ENCODE data around the gene TNFSF13B. TPM values are rescaled to one million over a fixed set of nuclear protein-coding genes. Genes with fewer than 3 reads are reported as not detected.

TNFSF13B gene
- total and polyA plus RNA-seq, 10 of the 15 experiments (the other 5 are each of a cell fraction or from before 2014, with no cell fraction given) = 11.0 to 64.2 (median 17.0) TPM

GRCh38 chr13:108230377-108230776 lies 39.1 kb upstream of the TNFSF13B start:
- intact Hi-C loops (cut with micrococcal nuclease; ENCODE audit: unreplicated experiment) (no loop called here), in situ Hi-C loops (cut with MboI) (no loop called here)
- no peak overlapping the region for H2AFZ ChIP-seq (ENCODE audit: control insufficient read depth, low read depth, low read length)
- no peak for DNase-seq (ENCODE audit: low read depth, low spot score)
- H3K4me3 ChIP-seq = no peak overlapping the region
- peaks cover 7% of the 10 kb centered on the region for H3K4me1 ChIP-seq (ENCODE audit: control insufficient read depth, insufficient read depth, low read length)
- no TSS peak for BruUV-seq (replicated peaks)
- H4K20me1 ChIP-seq (ENCODE audit: control insufficient read depth, insufficient read depth) = no peaks in the 10 kb centered on the region
- H3K27ac ChIP-seq (ENCODE audit: control insufficient read depth, insufficient read depth) = no peak overlapping the region
- no peak for FAIRE-seq
- ChIA-PET SMC1A (ENCODE audit: uncharacterized antibody, unreplicated experiment) (interaction anchor here (0.6 to 3.3 kb wide), 7 partner anchors 27 to 278 kb away, joined by 3 to 14 read pairs (median 4); partner anchors contain the start of gene TNFSF13B), POLR2A (no interaction called here), RAD21 (ENCODE audit: unreplicated experiment) (interaction anchor here (1.3 to 2.1 kb wide), 2 partner anchors 9 to 39 kb away, joined by 4 to 5 read pairs; no protein-coding TSS in a partner anchor), CTCF (interaction anchor here (1.4 to 3.5 kb wide), 2 partner anchors 39 to 278 kb away, joined by 6 to 11 read pairs; partner anchors contain the start of gene TNFSF13B)
- no peak overlapping the region for H3K9ac ChIP-seq (ENCODE audit: control insufficient read depth, insufficient read depth, low read length)
- peaks cover 0 to 4% of the 10 kb centered on the region in 2 experiments; a peak in 1 of 4 replicates for H3K36me3 ChIP-seq (ENCODE audit: control insufficient read depth in 2 of 2, insufficient read depth in 2 of 2, low read length in 1 of 2)
- H3K79me2 ChIP-seq (ENCODE audit: control insufficient read depth, insufficient read depth, low read length) = peaks cover 20% of the 10 kb centered on the region
- ATAC-seq = no peak
- no peak overlapping the region for H3K4me2 ChIP-seq (ENCODE audit: control insufficient read depth, insufficient read depth)
- H3K9me3 ChIP-seq (replicated peaks; ENCODE audit: control insufficient read depth, insufficient read depth, low read length) = no peaks in the 10 kb centered on the region
- no peaks in the 10 kb centered on the region for H3K27me3 ChIP-seq (replicated peaks in 1 of 2; ENCODE audit: control insufficient read depth in 2 of 2, insufficient read depth in 2 of 2, low read length in 1 of 2)
- no peak for TF ChIP-seq KAT2A (conservative IDR thresholded peaks at IDR 0.05; ENCODE audit: control insufficient read depth, low read depth, low read length)
- TF ChIP-seq YBX1 (IDR thresholded peaks at IDR 0.05) = no peak
- no peak for TF ChIP-seq IRF3 (IDR thresholded peaks at IDR 0.05)
- no peak for TF ChIP-seq ETV6 (conservative IDR thresholded peaks at IDR 0.05 in 1 of 2, IDR thresholded peaks at IDR 0.05 in 1 of 2; ENCODE audit: borderline replicate concordance in 1 of 2, low read depth in 1 of 2)
- TF ChIP-seq PAX8 (IDR thresholded peaks at IDR 0.05) = no peak
- TF ChIP-seq MXI1 (IDR thresholded peaks at IDR 0.05; ENCODE audit: low read depth, low read length) = no peak
- TF ChIP-seq KDM1A (IDR thresholded peaks at IDR 0.05; ENCODE audit: borderline replicate concordance) = no peak
- TF ChIP-seq FOXM1 (IDR thresholded peaks at IDR 0.05; ENCODE audit: low read depth, low read length) = no peak
- TF ChIP-seq ASH2L (IDR thresholded peaks at IDR 0.05; ENCODE audit: borderline replicate concordance, low read depth) = no peak
- no peak for TF ChIP-seq REST (IDR thresholded peaks at IDR 0.05; ENCODE audit: low read depth, low read length)
- TF ChIP-seq, protein P1, sequence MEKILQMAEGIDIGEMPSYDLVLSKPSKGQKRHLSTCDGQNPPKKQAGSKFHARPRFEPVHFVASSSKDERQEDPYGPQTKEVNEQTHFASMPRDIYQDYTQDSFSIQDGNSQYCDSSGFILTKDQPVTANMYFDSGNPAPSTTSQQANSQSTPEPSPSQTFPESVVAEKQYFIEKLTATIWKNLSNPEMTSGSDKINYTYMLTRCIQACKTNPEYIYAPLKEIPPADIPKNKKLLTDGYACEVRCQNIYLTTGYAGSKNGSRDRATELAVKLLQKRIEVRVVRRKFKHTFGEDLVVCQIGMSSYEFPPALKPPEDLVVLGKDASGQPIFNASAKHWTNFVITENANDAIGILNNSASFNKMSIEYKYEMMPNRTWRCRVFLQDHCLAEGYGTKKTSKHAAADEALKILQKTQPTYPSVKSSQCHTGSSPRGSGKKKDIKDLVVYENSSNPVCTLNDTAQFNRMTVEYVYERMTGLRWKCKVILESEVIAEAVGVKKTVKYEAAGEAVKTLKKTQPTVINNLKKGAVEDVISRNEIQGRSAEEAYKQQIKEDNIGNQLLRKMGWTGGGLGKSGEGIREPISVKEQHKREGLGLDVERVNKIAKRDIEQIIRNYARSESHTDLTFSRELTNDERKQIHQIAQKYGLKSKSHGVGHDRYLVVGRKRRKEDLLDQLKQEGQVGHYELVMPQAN (conservative IDR thresholded peaks at IDR 0.05) = no peak
- TF ChIP-seq, protein P2, sequence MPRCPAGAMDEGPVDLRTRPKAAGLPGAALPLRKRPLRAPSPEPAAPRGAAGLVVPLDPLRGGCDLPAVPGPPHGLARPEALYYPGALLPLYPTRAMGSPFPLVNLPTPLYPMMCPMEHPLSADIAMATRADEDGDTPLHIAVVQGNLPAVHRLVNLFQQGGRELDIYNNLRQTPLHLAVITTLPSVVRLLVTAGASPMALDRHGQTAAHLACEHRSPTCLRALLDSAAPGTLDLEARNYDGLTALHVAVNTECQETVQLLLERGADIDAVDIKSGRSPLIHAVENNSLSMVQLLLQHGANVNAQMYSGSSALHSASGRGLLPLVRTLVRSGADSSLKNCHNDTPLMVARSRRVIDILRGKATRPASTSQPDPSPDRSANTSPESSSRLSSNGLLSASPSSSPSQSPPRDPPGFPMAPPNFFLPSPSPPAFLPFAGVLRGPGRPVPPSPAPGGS (IDR thresholded peaks at IDR 0.05; ENCODE audit: borderline replicate concordance, insufficient read depth, low read depth, low read length, poor library complexity, severe bottlenecking) = no peak
- TF ChIP-seq SPI1 (IDR thresholded peaks at IDR 0.05; ENCODE audit: borderline replicate concordance, insufficient read depth, low read depth, low read length) = no peak
- TF ChIP-seq NRF1 (conservative IDR thresholded peaks at IDR 0.05; ENCODE audit: low read depth, low read length) = no peak

All from GM12878 (cell line).